Heart left ventricle (tissue), 13 donors: ENCODE measurements around the gene SHISA4.

ENCODE experiments used
- CTCF ChIP-seq, 12 donors: fragments of 200-600 bp; sonication (generic) in 4 of 12; IDR thresholded peaks; one replicate each; pipeline versions ENCODE4 v1.5.0 to v1.8.0; 2018 to 2022; ENCODE audit warnings: antibody characterized with exemption in 12 of 12, mild to moderate bottlenecking in 5 of 12
- POLR2A ChIP-seq, 2 donors: fragments of 450-650 bp; IDR thresholded peaks; one replicate each; pipeline ENCODE4 v1.6.1; 2017; ENCODE audit warnings: antibody characterized with exemption in 2 of 2, mild to moderate bottlenecking in 2 of 2, moderate library complexity in 2 of 2
- donor health status: ischemic (EF 13 %, LVEDD 7.1; RV severe dilation, severe dysfunction).
- donor health status: DM: no; HTN: yes; CAD: no.
- donor health status: DM: no; HTN: no; CAD: no.
- donor health status: ischemic (EF 25% LVEDD 6.9; RV normal size, moderate dysfunction).
- donor health status: ischemic (EF 25% LVEDD 5.7; RV mildly dilated, moderate dysfunction).
- donor health status: ischemic (EF 35%, LVEDD 5.7; RV mildly dilated, moderate dysfunction).
- donor health status: nonischemic (EF 11% LVEDD 7.7; RV severe dilation, severe dysfunction).
- donor health status: DM: yes; HTN: yes; CAD: no.
- donor health status: PGD.
- donor health status: ischemic (EF 29% LVEDD 5.4; RV normal size, mild dysfunction).
- donor health status: nonischemic (EF 23%, LVEDD 6.1; RV moderate dilation, normal function).

DNA sequence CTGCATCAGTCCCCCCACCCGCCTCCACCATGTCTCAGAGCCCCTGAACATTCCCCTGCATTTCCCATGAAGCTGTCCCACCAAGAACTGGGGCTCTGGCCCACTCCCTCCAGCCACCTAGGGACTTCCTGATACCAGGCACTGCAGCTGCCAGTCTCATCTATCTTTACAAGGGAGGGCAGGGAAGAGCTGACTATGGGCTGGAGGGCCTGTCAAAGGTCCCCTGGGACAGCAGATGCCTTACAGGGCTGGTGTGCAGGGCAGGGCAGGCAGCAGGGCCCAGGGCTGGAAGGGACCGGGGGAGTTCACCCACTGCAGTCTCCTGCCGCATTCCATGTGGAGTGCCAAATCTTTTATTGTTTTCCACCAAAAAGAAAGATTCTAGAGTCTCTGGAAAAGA is 17.6 kb downstream of the SHISA4 start:
- TF ChIP-seq CTCF (IDR thresholded peaks at IDR 0.05) (no peak), POLR2A (IDR thresholded peaks at IDR 0.05) (no peak)
